Measurements from ENCODE around the gene PJA1.

GRCh38 chrX:69211701-69212100 lies 46.4 kb upstream of the PJA1 start:
- TF ChIP-seq CTCF (IDR thresholded peaks at IDR 0.05) (no peak), POLR2A (IDR thresholded peaks at IDR 0.05) (no peak)

All from body of pancreas (tissue), 4 donors.